ENCODE measurements around the gene TM9SF2.

TM9SF2 gene

GRCh38 chr13:99527301-99527700 is 26.0 kb downstream of the TM9SF2 start:
- H3K27me3 ChIP-seq (ENCODE audit: low read length), result no peaks in the 10 kb centered on the region
- H2AFZ ChIP-seq (ENCODE audit: low read depth, low read length, severe bottlenecking), result no peak overlapping the region
- H3K27ac ChIP-seq (ENCODE audit: low read depth, low read length), result no peak overlapping the region
- no peaks in the 10 kb centered on the region for H3K79me2 ChIP-seq (ENCODE audit: insufficient read depth, low read length)
- TF ChIP-seq, protein P1, sequence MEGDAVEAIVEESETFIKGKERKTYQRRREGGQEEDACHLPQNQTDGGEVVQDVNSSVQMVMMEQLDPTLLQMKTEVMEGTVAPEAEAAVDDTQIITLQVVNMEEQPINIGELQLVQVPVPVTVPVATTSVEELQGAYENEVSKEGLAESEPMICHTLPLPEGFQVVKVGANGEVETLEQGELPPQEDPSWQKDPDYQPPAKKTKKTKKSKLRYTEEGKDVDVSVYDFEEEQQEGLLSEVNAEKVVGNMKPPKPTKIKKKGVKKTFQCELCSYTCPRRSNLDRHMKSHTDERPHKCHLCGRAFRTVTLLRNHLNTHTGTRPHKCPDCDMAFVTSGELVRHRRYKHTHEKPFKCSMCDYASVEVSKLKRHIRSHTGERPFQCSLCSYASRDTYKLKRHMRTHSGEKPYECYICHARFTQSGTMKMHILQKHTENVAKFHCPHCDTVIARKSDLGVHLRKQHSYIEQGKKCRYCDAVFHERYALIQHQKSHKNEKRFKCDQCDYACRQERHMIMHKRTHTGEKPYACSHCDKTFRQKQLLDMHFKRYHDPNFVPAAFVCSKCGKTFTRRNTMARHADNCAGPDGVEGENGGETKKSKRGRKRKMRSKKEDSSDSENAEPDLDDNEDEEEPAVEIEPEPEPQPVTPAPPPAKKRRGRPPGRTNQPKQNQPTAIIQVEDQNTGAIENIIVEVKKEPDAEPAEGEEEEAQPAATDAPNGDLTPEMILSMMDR (IDR thresholded peaks at IDR 0.05; ENCODE audit: insufficient read depth, low read length, poor library complexity, severe bottlenecking), result no peak
- no peak for TF ChIP-seq EZH2phosphoT487 (conservative IDR thresholded peaks at IDR 0.05; ENCODE audit: low read length)
- no peaks in the 10 kb centered on the region for H4K20me1 ChIP-seq (ENCODE audit: low read depth, low read length)
- H3K36me3 ChIP-seq (ENCODE audit: low read length), result peaks cover 4% of the 10 kb centered on the region
- no peaks in the 10 kb centered on the region for H3K9me3 ChIP-seq (ENCODE audit: insufficient read depth, low read length)
- H3F3A ChIP-seq (ENCODE audit: insufficient read depth), result no peaks in the 10 kb centered on the region
- no peak overlapping the region for H3K4me3 ChIP-seq (ENCODE audit: insufficient read depth, low read length, poor library complexity, severe bottlenecking)
- no peaks in the 10 kb centered on the region for H3K9me2 ChIP-seq (replicated peaks; ENCODE audit: insufficient read depth, low read length)
- H3K4me2 ChIP-seq (ENCODE audit: low read depth, low read length, poor library complexity, severe bottlenecking), result no peak overlapping the region
- H3K9ac ChIP-seq (ENCODE audit: low read length), result no peak overlapping the region

GRCh38 chr13:99528547-99528946 is 27.3 kb downstream of the TM9SF2 start:
- no peaks in the 10 kb centered on the region for H3K79me2 ChIP-seq (ENCODE audit: insufficient read depth, low read length)
- H3K36me3 ChIP-seq (ENCODE audit: low read length), result peaks cover 12% of the 10 kb centered on the region; the same call in 1 of the 2 replicates
- no peak overlapping the region for H3K4me3 ChIP-seq (ENCODE audit: insufficient read depth, low read length, poor library complexity, severe bottlenecking)
- no peak overlapping the region for H2AFZ ChIP-seq (ENCODE audit: low read depth, low read length, severe bottlenecking)
- TF ChIP-seq, protein P1 (IDR thresholded peaks at IDR 0.05; ENCODE audit: insufficient read depth, low read length, poor library complexity, severe bottlenecking), result peak; percentile 25
- TF ChIP-seq EZH2phosphoT487 (conservative IDR thresholded peaks at IDR 0.05; ENCODE audit: low read length), result no peak
- H3K9ac ChIP-seq (ENCODE audit: low read length), result no peak overlapping the region
- no peaks in the 10 kb centered on the region for H3K9me3 ChIP-seq (ENCODE audit: insufficient read depth, low read length)
- H3K27me3 ChIP-seq (ENCODE audit: low read length), result no peaks in the 10 kb centered on the region
- no peak overlapping the region for H3K27ac ChIP-seq (ENCODE audit: low read depth, low read length)
- H4K20me1 ChIP-seq (ENCODE audit: low read depth, low read length), result no peaks in the 10 kb centered on the region
- H3K9me2 ChIP-seq (replicated peaks; ENCODE audit: insufficient read depth, low read length), result no peaks in the 10 kb centered on the region
- no peaks in the 10 kb centered on the region for H3F3A ChIP-seq (ENCODE audit: insufficient read depth)
- H3K4me2 ChIP-seq (ENCODE audit: low read depth, low read length, poor library complexity, severe bottlenecking), result no peak overlapping the region

GRCh38 chr13:99536023-99536422 is 34.8 kb downstream of the TM9SF2 start:
- Histone ChIP-seq H3K27ac (ENCODE audit: low read depth, low read length) (no peak overlapping the region), H2AFZ (ENCODE audit: low read depth, low read length, severe bottlenecking) (no peak overlapping the region), H3K9me3 (ENCODE audit: insufficient read depth, low read length) (no peaks in the 10 kb centered on the region), H3K79me2 (ENCODE audit: insufficient read depth, low read length) (no peaks in the 10 kb centered on the region), H3K4me3 (ENCODE audit: insufficient read depth, low read length, poor library complexity, severe bottlenecking) (no peak overlapping the region), H3F3A (ENCODE audit: insufficient read depth) (no peaks in the 10 kb centered on the region), H3K36me3 (ENCODE audit: low read length) (peaks cover 45% of the 10 kb centered on the region), H3K27me3 (ENCODE audit: low read length) (no peaks in the 10 kb centered on the region), H3K4me2 (ENCODE audit: low read depth, low read length, poor library complexity, severe bottlenecking) (no peak overlapping the region), H3K9ac (ENCODE audit: low read length) (no peak overlapping the region), H3K9me2 (replicated peaks; ENCODE audit: insufficient read depth, low read length) (no peaks in the 10 kb centered on the region), H4K20me1 (ENCODE audit: low read depth, low read length) (peaks cover 12% of the 10 kb centered on the region; the same call in 1 of the 2 replicates)
- TF ChIP-seq, protein P1 (IDR thresholded peaks at IDR 0.05; ENCODE audit: insufficient read depth, low read length, poor library complexity, severe bottlenecking), result no peak
- TF ChIP-seq EZH2phosphoT487 (conservative IDR thresholded peaks at IDR 0.05; ENCODE audit: low read length), result no peak
